GM23248 (cell line): ENCODE data around the gene TGM3.

ENCODE experiments used
- EZH2 ChIP-seq: fragments of 200-600 bp; sonication (generic); IDR thresholded peaks from 2 replicates; pipeline ENCODE4 v1.6.1; 2018; ENCODE audit warnings: antibody characterized with exemption, mild to moderate bottlenecking; ENCODE audit not compliant: insufficient read depth, poor library complexity, severe bottlenecking
- EZH2phosphoT487 ChIP-seq: fragments of 200-600 bp; sonication (generic); IDR thresholded peaks from 2 replicates; pipeline ENCODE4 v1.6.1; 2018; ENCODE audit warnings: antibody characterized with exemption, moderate library complexity, mild to moderate bottlenecking, low read depth; ENCODE audit not compliant: insufficient read depth

DNA sequence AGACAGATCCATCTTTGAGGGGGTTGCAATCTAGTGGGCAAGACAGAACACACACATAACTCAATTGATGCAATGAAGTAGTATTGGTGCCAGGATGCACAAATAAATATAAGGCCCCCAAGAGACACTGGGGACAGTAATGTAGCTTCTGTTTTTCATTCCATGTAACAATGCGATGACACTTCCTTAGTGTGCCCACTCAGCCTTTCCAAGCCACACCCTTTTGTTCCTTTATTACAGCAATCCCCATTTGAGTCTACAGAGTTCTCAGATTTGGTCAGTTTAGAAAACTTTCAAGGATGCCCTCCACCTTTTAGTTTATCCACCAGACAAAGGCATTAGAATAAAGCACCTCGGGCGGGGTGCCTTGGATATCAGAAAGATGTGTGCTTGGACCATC, 15.5 kb downstream of the TGM3 start:
- no peak for TF ChIP-seq EZH2
- TF ChIP-seq EZH2phosphoT487: no peak
